Keratinocyte (primary cell): Measurements from ENCODE around the gene VAMP2. TPM values are rescaled to one million over a fixed set of nuclear protein-coding genes. Genes with fewer than 3 reads are reported as not detected.
A peak's percentile ranks its signal among the peaks of the same experiment; 100 is the strongest.

Source experiments
- DNase-seq: peaks from one replicate; pipeline ENCODE4 v3.0.0-alpha.2; 2011; ENCODE audit warnings: low read depth, missing footprints, low spot score
- FAIRE-seq: peaks from 2 replicates; lab custom pipeline; 2011; peaks lifted over from hg19 to GRCh38; lab: Jason Lieb, UNC
- H2AFZ ChIP-seq: 2 replicates; pipeline ENCODE4 v1.6.0; 2012; ENCODE audit warnings: low read length, control low read depth, inconsistent platforms; ENCODE audit not compliant: control insufficient read depth
- H3K27ac ChIP-seq: 2 replicates; pipeline ENCODE4 v1.5.1; 2011; ENCODE audit warnings: low read length; ENCODE audit not compliant: control insufficient read depth, insufficient read depth
- H3K27me3 ChIP-seq: 3 replicates; pipeline ENCODE4 v1.6.0; 2011; ENCODE audit warnings: low read length; ENCODE audit not compliant: control insufficient read depth, insufficient read depth; ENCODE audit errors: extremely low read depth
- H3K36me3 ChIP-seq, 2 experiments: 2 replicates in 1 of 2; 3 replicates in 1 of 2; pipeline ENCODE4 v1.5.1; 2011; ENCODE audit warnings: low read length in 2 of 2, mild to moderate bottlenecking in 1 of 2; ENCODE audit not compliant: control insufficient read depth in 2 of 2, insufficient read depth in 2 of 2; ENCODE audit errors: extremely low read depth in 1 of 2
- H3K4me1 ChIP-seq: 3 replicates; pipeline ENCODE4 v1.5.1; 2011; ENCODE audit warnings: low read length; ENCODE audit not compliant: control insufficient read depth, insufficient read depth; ENCODE audit errors: extremely low read depth
- H3K4me2 ChIP-seq: 3 replicates; pipeline ENCODE4 v1.6.0; 2011; ENCODE audit warnings: low read depth, low read length; ENCODE audit not compliant: control insufficient read depth, insufficient read depth; ENCODE audit errors: extremely low read depth
- H3K4me3 ChIP-seq, 3 experiments: fragments of 200-600 bp in 1 of 3; sonication (generic) in 1 of 3; 2 replicates in 2 of 3; 3 replicates in 1 of 3; pipeline ENCODE4 v1.5.1; 2011 to 2016; ENCODE audit warnings: low read length in 3 of 3, mild to moderate bottlenecking in 3 of 3, control low read depth in 2 of 3, inconsistent platforms in 1 of 3, low read depth in 1 of 3, mixed read lengths in 1 of 3, mixed run types in 1 of 3, moderate library complexity in 1 of 3; ENCODE audit not compliant: control insufficient read depth in 2 of 3, insufficient read depth in 2 of 3; ENCODE audit errors: extremely low read depth in 1 of 3
- H3K79me2 ChIP-seq: 2 replicates; pipeline ENCODE4 v1.6.0; 2012; ENCODE audit warnings: low read length; ENCODE audit not compliant: control insufficient read depth, insufficient read depth
- H3K9ac ChIP-seq: 3 replicates; pipeline ENCODE4 v1.6.0; 2011; ENCODE audit warnings: low read length; ENCODE audit not compliant: control insufficient read depth, insufficient read depth; ENCODE audit errors: extremely low read depth
- H3K9me1 ChIP-seq: 3 replicates; pipeline ENCODE4 v1.6.0; 2011; ENCODE audit warnings: low read length; ENCODE audit not compliant: control insufficient read depth, insufficient read depth; ENCODE audit errors: extremely low read depth
- H3K9me3 ChIP-seq: 2 replicates; pipeline ENCODE4 v1.5.1; 2012; ENCODE audit warnings: low read depth, low read length; ENCODE audit not compliant: control insufficient read depth
- H4K20me1 ChIP-seq: 3 replicates; pipeline ENCODE4 v1.6.0; 2011; ENCODE audit warnings: low read length; ENCODE audit not compliant: control insufficient read depth, insufficient read depth; ENCODE audit errors: extremely low read depth
- CTCF ChIP-seq, 3 experiments: IDR thresholded peaks in 1 of 3; conservative IDR thresholded peaks in 1 of 3; optimal IDR thresholded peaks in 1 of 3; 2 replicates in 2 of 3; 3 replicates in 1 of 3; pipeline versions ENCODE3 to v1.5.1; 2011; ENCODE audit warnings: low read length in 3 of 3, mild to moderate bottlenecking in 3 of 3, moderate library complexity in 2 of 3, control low read depth in 1 of 3, inconsistent platforms in 1 of 3; ENCODE audit not compliant: insufficient read depth in 2 of 3; ENCODE audit errors: extremely low read depth in 1 of 3
- EZH2 ChIP-seq: IDR thresholded peaks from one replicate; pipeline ENCODE4 v1.6.1; 2012; ENCODE audit warnings: inconsistent platforms, mild to moderate bottlenecking, low read length, moderate library complexity
- dilution Hi-C: fragments of 300-500 bp; cut with MboI; formaldehyde crosslinking; loops from one replicate; pipeline ENCODE4 v1.7.0; 2020; ENCODE audit warnings: low sequenced_read_pairs; ENCODE audit not compliant: extremely low pct_ligation_motif_present
- polyA plus RNA-seq, 5 experiments: library from polyadenylated mRNA; depleted of rRNA in 3 of 5; stranded (reverse) in 3 of 5; stranded (forward) in 1 of 5; unstranded in 1 of 5; fragments of >200 nt; gene quantifications; 1 replicate in 1 of 5; 2 replicates in 3 of 5; 3 replicates in 1 of 5; pipeline versions ENCODE4 v1.2.1 to v1.2.3, GENCODE V29; 2011 to 2012; ENCODE audit warnings: missing spikeins in 2 of 5, low read depth in 1 of 5, low replicate concordance in 1 of 5

The VAMP2 gene
- polyA plus RNA-seq, 1 donor (not counting 4 experiments of a cell fraction or from before 2014, with no cell fraction given) = 9.8 TPM

GRCh38 chr17:8128125-8128784 lies 34.5 kb downstream of the VAMP2 start:
- Histone ChIP-seq H3K4me2 (no peak overlapping the region), H4K20me1 (peaks cover 2% of the 10 kb centered on the region), H3K4me1 (peaks cover 27% of the 10 kb centered on the region), H3K9me3 (no peaks in the 10 kb centered on the region), H3K79me2 (no peaks in the 10 kb centered on the region), H3K9ac (no peak overlapping the region), H2AFZ (no peak overlapping the region), H3K36me3 (no peaks in the 10 kb centered on the region), H3K4me3 (no peak overlapping the region), H3K27ac (no peak overlapping the region), H3K9me1 (peaks cover 3% of the 10 kb centered on the region), H3K27me3 (peaks cover 19% of the 10 kb centered on the region)
- dilution Hi-C loops = no loop called here
- TF ChIP-seq EZH2 (no peak), CTCF (optimal IDR thresholded peaks at IDR 0.05 in 1 of 3, IDR thresholded peaks at IDR 0.05 in 1 of 3, conservative IDR thresholded peaks at IDR 0.05 in 1 of 3; ENCODE audit: extremely low read depth in 1 of 3, insufficient read depth in 2 of 3, low read length in 3 of 3) (no peak)
- DNase-seq (no peak), FAIRE-seq (no peak)

GRCh38 chr17:8126491-8127066 lies 36.2 kb downstream of the VAMP2 start:
- peak overlapping the region; percentile 13 for H3K27ac ChIP-seq

More at GRCh38 chr17:8126491-8127066, 36.2 kb downstream of the VAMP2 start:
- FAIRE-seq (no peak), DNase-seq (no peak)
- Histone ChIP-seq H4K20me1 (peaks cover 2% of the 10 kb centered on the region), H2AFZ (peak overlapping the region; percentile 99), H3K9ac (peak overlapping the region; percentile 72), H3K4me3 (peak overlapping the region; percentile 53 to 93 (median 93)), H3K4me2 (peak overlapping the region; percentile 92), H3K36me3 (no peaks in the 10 kb centered on the region), H3K9me1 (peaks cover 3% of the 10 kb centered on the region), H3K9me3 (no peaks in the 10 kb centered on the region), H3K4me1 (peaks cover 33% of the 10 kb centered on the region), H3K79me2 (no peaks in the 10 kb centered on the region), H3K27me3 (peaks cover 26% of the 10 kb centered on the region)
- no peak for TF ChIP-seq CTCF (optimal IDR thresholded peaks at IDR 0.05 in 1 of 3, IDR thresholded peaks at IDR 0.05 in 1 of 3, conservative IDR thresholded peaks at IDR 0.05 in 1 of 3; ENCODE audit: extremely low read depth in 1 of 3, insufficient read depth in 2 of 3, low read length in 3 of 3)
- TF ChIP-seq EZH2 = no peak
- dilution Hi-C loops = no loop called here
